ENCODE results near the gene TUBA3E.

DNA sequence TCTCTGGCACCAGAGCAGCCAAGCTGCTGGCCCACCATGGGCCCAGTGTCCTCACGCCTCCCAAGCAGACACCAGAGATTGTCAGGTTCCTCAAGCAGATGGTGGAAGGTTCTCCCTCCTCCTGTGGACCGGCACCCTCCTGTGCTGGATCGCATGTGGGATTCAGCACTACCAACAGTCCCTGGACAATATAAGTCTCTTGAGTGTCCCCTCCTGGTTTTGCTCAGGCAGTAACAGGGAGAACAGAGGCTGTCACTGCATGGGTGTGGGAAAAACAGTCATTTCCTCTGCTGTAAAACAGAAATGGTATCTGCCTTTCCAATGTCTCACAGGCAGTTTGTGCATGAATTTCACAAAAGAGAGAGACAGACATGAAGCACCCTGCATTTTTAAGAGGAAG is 47.7 kb upstream of the TUBA3E start:
- TF ChIP-seq CTCF (IDR thresholded peaks at IDR 0.05) (no peak), POLR2A (IDR thresholded peaks at IDR 0.05) (no peak)

Measured in uterus (tissue), 2 donors.